Hepatocyte (in vitro differentiated cells): ENCODE results near the gene LCN1.

Experiments used
- EZH2 ChIP-seq: fragments of 200-600 bp; sonication (generic); IDR thresholded peaks from 2 replicates; pipeline ENCODE4 v1.6.1; 2016; ENCODE audit warnings: antibody characterized with exemption, mild to moderate bottlenecking, borderline replicate concordance
- EZH2phosphoT487 ChIP-seq: fragments of 200-600 bp; sonication (generic); IDR thresholded peaks from one replicate; pipeline ENCODE4 v1.6.1; 2018; ENCODE audit warnings: antibody characterized with exemption, mild to moderate bottlenecking, low read depth, moderate library complexity; ENCODE audit not compliant: unreplicated experiment, severe bottlenecking
- TF ChIP-seq, protein P1 (sequence below): fragments of 200-600 bp; sonication (generic); IDR thresholded peaks from 2 replicates; pipeline ENCODE4 v1.5.1; 2016; ENCODE audit warnings: antibody characterized with exemption, mild to moderate bottlenecking; ENCODE audit not compliant: poor library complexity

DNA sequence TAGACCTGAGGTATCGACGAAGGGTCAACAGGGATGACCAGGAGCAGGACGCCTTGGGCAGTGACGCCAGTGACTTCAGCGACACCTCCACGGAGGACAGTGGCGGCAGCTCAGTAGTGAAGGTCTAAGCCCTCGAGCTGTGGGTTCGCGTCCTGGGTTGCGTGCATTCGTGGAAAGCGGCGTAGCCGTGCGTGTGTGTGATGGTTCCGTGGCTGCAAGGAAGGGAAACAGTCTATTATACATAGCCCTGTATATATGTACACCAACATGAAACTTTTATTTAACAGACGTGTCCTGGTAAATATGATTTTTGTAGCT is 33.3 kb upstream of the LCN1 start:
- TF ChIP-seq, protein P1, sequence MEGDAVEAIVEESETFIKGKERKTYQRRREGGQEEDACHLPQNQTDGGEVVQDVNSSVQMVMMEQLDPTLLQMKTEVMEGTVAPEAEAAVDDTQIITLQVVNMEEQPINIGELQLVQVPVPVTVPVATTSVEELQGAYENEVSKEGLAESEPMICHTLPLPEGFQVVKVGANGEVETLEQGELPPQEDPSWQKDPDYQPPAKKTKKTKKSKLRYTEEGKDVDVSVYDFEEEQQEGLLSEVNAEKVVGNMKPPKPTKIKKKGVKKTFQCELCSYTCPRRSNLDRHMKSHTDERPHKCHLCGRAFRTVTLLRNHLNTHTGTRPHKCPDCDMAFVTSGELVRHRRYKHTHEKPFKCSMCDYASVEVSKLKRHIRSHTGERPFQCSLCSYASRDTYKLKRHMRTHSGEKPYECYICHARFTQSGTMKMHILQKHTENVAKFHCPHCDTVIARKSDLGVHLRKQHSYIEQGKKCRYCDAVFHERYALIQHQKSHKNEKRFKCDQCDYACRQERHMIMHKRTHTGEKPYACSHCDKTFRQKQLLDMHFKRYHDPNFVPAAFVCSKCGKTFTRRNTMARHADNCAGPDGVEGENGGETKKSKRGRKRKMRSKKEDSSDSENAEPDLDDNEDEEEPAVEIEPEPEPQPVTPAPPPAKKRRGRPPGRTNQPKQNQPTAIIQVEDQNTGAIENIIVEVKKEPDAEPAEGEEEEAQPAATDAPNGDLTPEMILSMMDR, result no peak
- no peak for TF ChIP-seq EZH2
- no peak for TF ChIP-seq EZH2phosphoT487
